B cell (primary cell): ENCODE results near the gene F2R. TPM values are rescaled to one million over a fixed set of nuclear protein-coding genes. Genes with fewer than 3 reads are reported as not detected.

Experiments
- ATAC-seq: fragments of 200-7000 bp; cut with Tn5 transposase; one replicate; pipeline ENCODE4 v1.10.0; 2021; ENCODE audit warnings: low read depth, mild to moderate bottlenecking, moderate number of reproducible peaks, moderate library complexity
- CTCF ChIA-PET: fragments of 350-600 bp; sonication (Branson Sonifier 250); formaldehyde crosslinking; loops from one replicate; lab custom pipeline; 2021; ENCODE audit warnings: antibody characterized with exemption, inconsistent platforms; lab: Charles Lee
- POLR2A ChIA-PET: fragments of 350-600 bp; sonication (Branson Sonifier 250); formaldehyde crosslinking; loops from one replicate; lab custom pipeline; 2021; ENCODE audit warnings: antibody characterized with exemption; lab: Charles Lee
- DNase-seq: peaks from one replicate; pipeline ENCODE4 v3.0.0; 2013
- H2AFZ ChIP-seq: 2 replicates; pipeline ENCODE4 v1.6.1; 2012; ENCODE audit warnings: mild to moderate bottlenecking, low read depth, low read length; ENCODE audit not compliant: insufficient read depth, poor library complexity, severe bottlenecking
- H3K27ac ChIP-seq, 2 donors: 1 replicate in 1 of 2; 2 replicates in 1 of 2; pipeline ENCODE4 v1.5.1; 2012 to 2013; ENCODE audit warnings: low read length in 2 of 2, mild to moderate bottlenecking in 2 of 2, moderate library complexity in 1 of 2
- H3K27me3 ChIP-seq, 4 experiments: fragments of 200-600 bp in 1 of 4; sonication (generic) in 1 of 4; replicated peaks in 1 of 4; 1 replicate in 2 of 4; 2 replicates in 2 of 4; pipeline versions ENCODE4 v1.6.1 to v1.7.0; 2013 to 2016; ENCODE audit warnings: low read length in 3 of 4, mild to moderate bottlenecking in 2 of 4, mixed read lengths in 1 of 4, moderate library complexity in 1 of 4; ENCODE audit not compliant: insufficient read depth in 4 of 4, control insufficient read depth in 3 of 4; ENCODE audit errors: control extremely low read depth in 1 of 4
- H3K36me3 ChIP-seq, 2 experiments: replicated peaks in 1 of 2; 1 replicate in 1 of 2; 2 replicates in 1 of 2; pipeline versions ENCODE4 v1.6.1 to v1.7.1; 2013; ENCODE audit warnings: low read length in 1 of 2; ENCODE audit not compliant: insufficient read depth in 2 of 2, control insufficient read depth in 1 of 2; ENCODE audit errors: control extremely low read depth in 1 of 2, extremely low read depth in 1 of 2
- H3K4me1 ChIP-seq, 2 donors: fragments of 200-600 bp in 1 of 2; sonication (generic) in 1 of 2; 1 replicate in 1 of 2; 2 replicates in 1 of 2; pipeline versions ENCODE4 v1.5.1 to v1.6.1; 2013 to 2017; ENCODE audit warnings: low read length in 2 of 2; ENCODE audit not compliant: control insufficient read depth in 2 of 2, insufficient read depth in 2 of 2
- H3K4me2 ChIP-seq: replicated peaks from 2 replicates; pipeline ENCODE3; 2012; ENCODE audit warnings: mild to moderate bottlenecking, low read depth, low read length; ENCODE audit not compliant: poor library complexity, severe bottlenecking
- H3K4me3 ChIP-seq, 5 experiments: fragments of 200-600 bp in 1 of 5; sonication (generic) in 1 of 5; 1 replicate in 3 of 5; 2 replicates in 2 of 5; pipeline versions ENCODE4 v1.5.1 to v1.7.0; 2011 to 2016; ENCODE audit warnings: low read length in 4 of 5, mild to moderate bottlenecking in 4 of 5, low read depth in 2 of 5, control low read depth in 1 of 5, moderate library complexity in 1 of 5; ENCODE audit not compliant: insufficient read depth in 1 of 5; ENCODE audit errors: control extremely low read depth in 1 of 5, extremely low read depth in 1 of 5
- H3K79me2 ChIP-seq: fragments of 200-600 bp; sonication (generic); one replicate; pipeline ENCODE4 v1.6.0; 2016; ENCODE audit warnings: low read length; ENCODE audit not compliant: control insufficient read depth, insufficient read depth
- H3K9ac ChIP-seq: fragments of 200-600 bp; sonication (generic); 2 replicates; pipeline ENCODE4 v1.6.1; 2017; ENCODE audit warnings: mild to moderate bottlenecking, low read length, moderate library complexity
- H3K9me3 ChIP-seq, 3 donors: one replicate each; pipeline versions ENCODE4 v1.6.1 to v1.7.1; 2013; ENCODE audit warnings: low read length in 2 of 3; ENCODE audit not compliant: control insufficient read depth in 2 of 3, insufficient read depth in 1 of 3; ENCODE audit errors: control extremely low read depth in 1 of 3
- H4K20me1 ChIP-seq: 2 replicates; pipeline ENCODE4 v1.6.0; 2012; ENCODE audit warnings: mild to moderate bottlenecking, low read length; ENCODE audit not compliant: insufficient read depth, control insufficient read depth, poor library complexity, severe bottlenecking
- H3K27ac Mint-ChIP-seq: one replicate; pipeline ENCODE4 v1.8.0; 2021; ENCODE audit warnings: mixed read lengths
- H3K27me3 Mint-ChIP-seq: one replicate; pipeline ENCODE4 v1.8.0; 2021; ENCODE audit warnings: mixed read lengths
- H3K4me1 Mint-ChIP-seq: one replicate; pipeline ENCODE4 v1.8.0; 2021; ENCODE audit warnings: mixed read lengths
- H3K4me3 Mint-ChIP-seq: one replicate; pipeline ENCODE4 v1.8.0; 2021; ENCODE audit warnings: mixed read lengths
- H3K9me3 Mint-ChIP-seq: one replicate; pipeline ENCODE4 v1.8.0; 2022; ENCODE audit warnings: mixed read lengths; ENCODE audit not compliant: insufficient read depth
- CTCF ChIP-seq: fragments of 200-600 bp; IDR thresholded peaks from one replicate; pipeline ENCODE4 v1.8.0; 2022; ENCODE audit warnings: antibody characterized with exemption, mild to moderate bottlenecking
- EZH2 ChIP-seq: IDR thresholded peaks from 2 replicates; pipeline ENCODE4 v1.6.1; 2012; ENCODE audit warnings: borderline replicate concordance, low read depth, mild to moderate bottlenecking, moderate library complexity, low read length; ENCODE audit not compliant: insufficient read depth, poor library complexity, severe bottlenecking
- WGBS: methylation state at CpG from one replicate; pipeline ENCODE4 v1.1.5; 2013; ENCODE audit warnings: missing lambda C conversion rate; ENCODE audit not compliant: insufficient coverage; 5-methylcytosine and 5-hydroxymethylcytosine counted together
- intact Hi-C: fragments of 100-400 bp; cut with micrococcal nuclease; formaldehyde crosslinking; loops from one replicate; pipeline ENCODE4 v1.10.0; 2022
- polyA plus RNA-seq: library from polyadenylated mRNA; depleted of rRNA; stranded (reverse); fragments of >200 nt; gene quantifications from 2 replicates; pipeline ENCODE4 v1.2.3, GENCODE V29; 2012
- total RNA-seq, 2 donors: library from RNA; stranded (reverse); fragments of 120-200 nt in 1 of 2; gene quantifications; 1 replicate in 1 of 2; 2 replicates in 1 of 2; pipeline versions ENCODE4 v1.2.3 to v1.2.4, GENCODE V29; 2013 to 2022

Gene F2R
- total and polyA plus RNA-seq, 2 donors (not counting 1 experiment from before 2014, with no cell fraction given), result 0.25 to 1.4 TPM

- peak overlapping the region; percentile 34 for H3K27ac Mint-ChIP-seq
- Histone ChIP-seq H3K9me3 (peaks cover 1 to 18% (median 11%) of the 10 kb centered on the region in 3 donors), H3K27ac (peak overlapping the region in 1 of 2 donors; percentile 11), H3K27me3 (peaks cover 0 to 2% (median 1%) of the 10 kb centered on the region in 4 experiments), H3K79me2 (no peaks in the 10 kb centered on the region), H3K9ac (peak overlapping the region; percentile 44), H3K4me1 (no peaks in the 10 kb centered on the region), H2AFZ (no peak overlapping the region), H3K4me2 (peak overlapping the region; percentile 49), H3K4me3 (peak overlapping the region in 4 of 5 experiments; percentile 20 to 42 (median 24)), H4K20me1 (no peaks in the 10 kb centered on the region), H3K36me3 (no peaks in the 10 kb centered on the region)
- 80% methylated on average over 15 of the region's 15 CpGs for WGBS
- H3K4me3 Mint-ChIP-seq, result peak overlapping the region; percentile 48
- ChIA-PET CTCF (interaction anchor here (1.1 kb wide), 1 partner anchor 42 kb away, joined by 3 read pairs; no protein-coding TSS in a partner anchor), POLR2A (no interaction called here)
- TF ChIP-seq EZH2 (no peak), CTCF (no peak)
- H3K27me3 Mint-ChIP-seq, result peaks cover 15% of the 10 kb centered on the region
- no peak for DNase-seq
- intact Hi-C loops, result no loop called here
- peaks cover 12% of the 10 kb centered on the region for H3K9me3 Mint-ChIP-seq
- no peak for ATAC-seq
- H3K4me1 Mint-ChIP-seq, result peaks cover 13% of the 10 kb centered on the region
Measured at GRCh38 chr5:76732405-76733048, 16.6 kb downstream of the F2R start.

GRCh38 chr5:76733049-76733417, 17.1 kb downstream of the F2R start:
- H3K4me3 Mint-ChIP-seq, result peak overlapping the region; percentile 48
- H3K27me3 ChIP-seq, result peaks cover 0 to 2% (median 1%) of the 10 kb centered on the region in 4 experiments
- CTCF ChIA-PET, result interaction anchor here (1.1 kb wide), 1 partner anchor 41 kb away, joined by 3 read pairs; no protein-coding TSS in a partner anchor
- peak overlapping the region; percentile 49 for H3K4me2 ChIP-seq
- peak overlapping the region; percentile 28 for H3K27ac Mint-ChIP-seq
- H3K27ac ChIP-seq, result no peak overlapping the region
- POLR2A ChIA-PET, result no interaction called here
- DNase-seq (peak; percentile 25), ATAC-seq (peak; percentile 63)
- no peak for TF ChIP-seq CTCF
- no peak for TF ChIP-seq EZH2
- WGBS, result 75% methylated on average over 12 of the region's 13 CpGs
- H3K79me2 ChIP-seq, result no peaks in the 10 kb centered on the region
- H3K4me1 Mint-ChIP-seq, result peaks cover 13% of the 10 kb centered on the region
- intact Hi-C loops, result no loop called here
- H3K9me3 Mint-ChIP-seq, result peaks cover 12% of the 10 kb centered on the region
- peak overlapping the region; percentile 44 for H3K9ac ChIP-seq
- no peaks in the 10 kb centered on the region for H3K36me3 ChIP-seq
- H3K4me3 ChIP-seq, result peak overlapping the region in 4 of 5 experiments; percentile 20 to 42 (median 24)
- peaks cover 1 to 18% (median 11%) of the 10 kb centered on the region in 3 donors for H3K9me3 ChIP-seq
- no peaks in the 10 kb centered on the region for H4K20me1 ChIP-seq
- peaks cover 15% of the 10 kb centered on the region for H3K27me3 Mint-ChIP-seq
- H2AFZ ChIP-seq, result peak overlapping the region; percentile 5
- no peaks in the 10 kb centered on the region for H3K4me1 ChIP-seq
